Heart left ventricle (tissue), 16 donors: Measurements from ENCODE around the gene KLHL18. TPM values are rescaled to one million over a fixed set of nuclear protein-coding genes. Genes with fewer than 3 reads are reported as not detected.
A peak's percentile ranks its signal among the peaks of the same experiment; 100 is the strongest.

Experiments used
- ATAC-seq, 4 donors: fragments of 200-7000 bp; cut with Tn5 transposase; one replicate each; pipeline ENCODE4 v1.9.1; 2020 to 2022; ENCODE audit warnings: moderate library complexity in 4 of 4, mild to moderate bottlenecking in 3 of 4, moderate number of reproducible peaks in 1 of 4
- DNase-seq, 5 donors: peaks; one replicate each; pipeline ENCODE4 v3.0.0-alpha.2; 2020
- H3K27ac ChIP-seq, 12 donors: fragments of 200-600 bp; sonication (generic) in 4 of 12; one replicate each; pipeline versions ENCODE4 v1.5.0 to v1.8.0; 2016 to 2022; ENCODE audit warnings: mild to moderate bottlenecking in 2 of 12
- H3K27me3 ChIP-seq, 9 donors: fragments of 200-600 bp; sonication (generic) in 2 of 9; one replicate each; pipeline versions ENCODE4 v1.5.1 to v1.8.0; 2016 to 2022; ENCODE audit warnings: mild to moderate bottlenecking in 3 of 9
- H3K36me3 ChIP-seq, 9 donors: fragments of 200-600 bp; sonication (generic) in 2 of 9; one replicate each; pipeline versions ENCODE4 v1.5.0 to v1.8.0; 2018 to 2022; ENCODE audit warnings: mild to moderate bottlenecking in 2 of 9
- H3K4me1 ChIP-seq, 12 donors: fragments of 200-600 bp; sonication (generic) in 4 of 12; one replicate each; pipeline versions ENCODE4 v1.5.0 to v1.8.0; 2016 to 2022; ENCODE audit warnings: mild to moderate bottlenecking in 3 of 12
- H3K4me3 ChIP-seq, 12 donors: fragments of 200-600 bp; sonication (generic) in 4 of 12; one replicate each; pipeline versions ENCODE4 v1.5.0 to v1.8.0; 2017 to 2022; ENCODE audit warnings: mild to moderate bottlenecking in 9 of 12, moderate library complexity in 4 of 12
- H3K9me3 ChIP-seq, 12 donors: fragments of 200-600 bp; sonication (generic) in 4 of 12; one replicate each; pipeline versions ENCODE4 v1.5.0 to v1.8.0; 2016 to 2022; ENCODE audit warnings: mild to moderate bottlenecking in 1 of 12
- CTCF ChIP-seq, 12 donors: fragments of 200-600 bp; sonication (generic) in 4 of 12; IDR thresholded peaks; one replicate each; pipeline versions ENCODE4 v1.5.0 to v1.8.0; 2018 to 2022; ENCODE audit warnings: antibody characterized with exemption in 12 of 12, mild to moderate bottlenecking in 5 of 12
- POLR2A ChIP-seq, 2 donors: fragments of 450-650 bp; IDR thresholded peaks; one replicate each; pipeline ENCODE4 v1.6.1; 2017; ENCODE audit warnings: antibody characterized with exemption in 2 of 2, mild to moderate bottlenecking in 2 of 2, moderate library complexity in 2 of 2
- WGBS, 4 donors: extraction: QIAGEN DNeasy Blood & Tissue Kit in 2 of 4; methylation state at CpG; one replicate each; pipeline versions ENCODE4 v1.1.5 to v1.1.7; 2013 to 2018; 5-methylcytosine and 5-hydroxymethylcytosine counted together
- intact Hi-C, 10 donors: fragments of 100-400 bp; cut with DNase I; formaldehyde crosslinking; loops; one replicate each; pipeline versions ENCODE4 v1.11.1 to v1.14.2; 2022
- polyA plus RNA-seq, 2 donors: library from polyadenylated mRNA; stranded (reverse); fragments of 200-250 nt; gene quantifications; one replicate each; pipeline ENCODE4 v1.2.3, GENCODE V29; 2013
- total RNA-seq, 9 donors: library from RNA; depleted of rRNA in 2 of 9; stranded (reverse); fragments of >200 nt in 2 of 9; fragmentation: NEBNext Ultra II Directional in 3 of 9; extraction: Animal tissue kit (Norgen Biotek cat#: 25700) in 3 of 9; gene quantifications; one replicate each; pipeline versions ENCODE4 v1.1.0 to v1.2.4, GENCODE V29; 2016 to 2023
- donor health status: ischemic (EF 13 %, LVEDD 7.1; RV severe dilation, severe dysfunction).
- donor health status: healthy with polysubstance abuse.
- donor health status: DM: no; HTN: yes; CAD: no.
- donor health status: DM: no; HTN: no; CAD: no.
- donor health status: ischemic (EF 25% LVEDD 6.9; RV normal size, moderate dysfunction).
- donor health status: ischemic (EF 25% LVEDD 5.7; RV mildly dilated, moderate dysfunction).
- donor health status: healthy.
- donor health status: DM: yes; HTN: yes; CAD: no.
- donor health status: ischemic (EF 35%, LVEDD 5.7; RV mildly dilated, moderate dysfunction).
- donor health status: nonischemic (EF 11% LVEDD 7.7; RV severe dilation, severe dysfunction).
- donor health status: DM: yes; HTN: yes; CAD: no.
- donor health status: PGD.
- donor health status: ischemic (EF 29% LVEDD 5.4; RV normal size, mild dysfunction).
- donor health status: nonischemic (EF 23%, LVEDD 6.1; RV moderate dilation, normal function).

KLHL18 gene
- total and polyA plus RNA-seq, 11 donors = 15.2 to 109 (median 45.9) TPM

- Histone ChIP-seq H3K27me3 (no peaks in the 10 kb centered on the region), H3K27ac (peak overlapping the region; percentile 66 to 98 (median 93)), H3K4me1 (peaks cover 0 to 54% (median 27%) of the 10 kb centered on the region in 12 donors), H3K9me3 (no peaks in the 10 kb centered on the region), H3K4me3 (peak overlapping the region; percentile 54 to 97 (median 80)), H3K36me3 (peaks cover 0 to 11% (median 0%) of the 10 kb centered on the region in 9 donors)
- TF ChIP-seq CTCF (IDR thresholded peaks at IDR 0.05) = no peak
- no peak for TF ChIP-seq POLR2A (IDR thresholded peaks at IDR 0.05)
- 7 to 14% (median 7%) methylated on average over 25 to 44 of the region's 44 CpGs for WGBS, 4 donors
- peak; percentile 63 to 85 (median 84) for ATAC-seq
- peak; percentile 84 to 91 (median 89) for DNase-seq
- intact Hi-C loops = loop anchor here in 1 of 10 donors (5.0 kb wide), 2 partner anchors 96 to 99 kb away; partner anchors contain the start of genes KIF9, KLHL18 and SCAP
Observed at GRCh38 chr3:47381317-47382157, 98.8 kb downstream of the KLHL18 start.

GRCh38 chr3:47384425-47384824 lies 101.7 kb downstream of the KLHL18 start:
- DNase-seq (no peak), ATAC-seq (no peak)
- intact Hi-C loops = loop anchor here in 1 of 10 donors (5.0 kb wide), 2 partner anchors 93 to 102 kb away; partner anchors contain the start of genes KIF9, KLHL18 and SCAP
- 91 to 95% (median 94%) methylated on average over 4 of the region's 4 CpGs for WGBS, 4 donors
- no peak overlapping the region for H3K27ac ChIP-seq
- H3K9me3 ChIP-seq = no peaks in the 10 kb centered on the region
- TF ChIP-seq CTCF (IDR thresholded peaks at IDR 0.05) = no peak
- TF ChIP-seq POLR2A (IDR thresholded peaks at IDR 0.05) = no peak
- H3K4me3 ChIP-seq = no peak overlapping the region
- peaks cover 0 to 52% (median 25%) of the 10 kb centered on the region in 12 donors for H3K4me1 ChIP-seq
- peaks cover 0 to 29% (median 6%) of the 10 kb centered on the region in 9 donors for H3K36me3 ChIP-seq
- no peaks in the 10 kb centered on the region for H3K27me3 ChIP-seq

- H3K27ac ChIP-seq = no peak overlapping the region
- no peak for TF ChIP-seq POLR2A (IDR thresholded peaks at IDR 0.05)
- TF ChIP-seq CTCF (IDR thresholded peaks at IDR 0.05) = no peak
- H3K9me3 ChIP-seq = no peaks in the 10 kb centered on the region
- DNase-seq (no peak), ATAC-seq (no peak)
- intact Hi-C loops = no loop called here
- H3K27me3 ChIP-seq = no peaks in the 10 kb centered on the region
- no peak overlapping the region for H3K4me3 ChIP-seq
- 88 to 96% (median 92%) methylated on average over 4 of the region's 4 CpGs for WGBS, 4 donors
- peaks cover 0 to 30% (median 6%) of the 10 kb centered on the region in 9 donors for H3K36me3 ChIP-seq
- peaks cover 0 to 46% (median 19%) of the 10 kb centered on the region in 12 donors for H3K4me1 ChIP-seq
Observed at GRCh38 chr3:47385007-47385406, 102.3 kb downstream of the KLHL18 start.

GRCh38 chr3:47385796-47386195 lies 103.1 kb downstream of the KLHL18 start:
- Histone ChIP-seq H3K27me3 (no peaks in the 10 kb centered on the region), H3K9me3 (no peaks in the 10 kb centered on the region), H3K27ac (no peak overlapping the region), H3K4me3 (no peak overlapping the region), H3K36me3 (peaks cover 0 to 33% (median 6%) of the 10 kb centered on the region in 9 donors), H3K4me1 (peaks cover 0 to 44% (median 16%) of the 10 kb centered on the region in 12 donors)
- TF ChIP-seq POLR2A (IDR thresholded peaks at IDR 0.05) (no peak), CTCF (IDR thresholded peaks at IDR 0.05) (no peak)
- ATAC-seq = no peak
- DNase-seq = no peak
- whole genome bisulfite sequencing, 4 donors = 64 to 80% (median 70%) methylated on average over 2 of the region's 2 CpGs
- intact Hi-C loops = no loop called here
